Astrocyte (in vitro differentiated cells and primary cell): Measurements from ENCODE around the gene ZNF362. TPM values are rescaled to one million over a fixed set of nuclear protein-coding genes. Genes with fewer than 3 reads are reported as not detected.

Source experiments
- DNase-seq: peaks from one replicate; pipeline ENCODE4 v3.0.0-alpha.2; 2010; ENCODE audit warnings: low read depth
- FAIRE-seq: peaks from 2 replicates; lab custom pipeline; 2011; peaks lifted over from hg19 to GRCh38; lab: Jason Lieb, UNC
- H2AFZ ChIP-seq: 2 replicates; pipeline ENCODE4 v1.6.0; 2012; ENCODE audit warnings: low read depth, low read length, inconsistent platforms
- H3K27ac ChIP-seq: 2 replicates; pipeline ENCODE4 v1.5.1; 2011; ENCODE audit warnings: low read depth, low read length, inconsistent platforms
- H3K27me3 ChIP-seq: 2 replicates; pipeline ENCODE4 v1.6.0; 2011; ENCODE audit warnings: low read length, inconsistent platforms; ENCODE audit not compliant: insufficient read depth
- H3K36me3 ChIP-seq: 2 replicates; pipeline ENCODE4 v1.5.1; 2011; ENCODE audit warnings: low read length, inconsistent platforms; ENCODE audit not compliant: insufficient read depth
- H3K4me1 ChIP-seq: 2 replicates; pipeline ENCODE4 v1.5.1; 2011; ENCODE audit warnings: low read length, inconsistent platforms; ENCODE audit not compliant: insufficient read depth
- H3K4me2 ChIP-seq: 2 replicates; pipeline ENCODE4 v1.6.0; 2012; ENCODE audit warnings: low read length, inconsistent platforms
- H3K4me3 ChIP-seq: 2 replicates; pipeline ENCODE4 v1.5.1; 2011; ENCODE audit warnings: low read depth, mild to moderate bottlenecking, low read length, inconsistent platforms; ENCODE audit not compliant: insufficient read depth
- H3K79me2 ChIP-seq: 2 replicates; pipeline ENCODE4 v1.6.0; 2012; ENCODE audit warnings: mild to moderate bottlenecking, low read length, inconsistent platforms; ENCODE audit not compliant: insufficient read depth
- H3K9ac ChIP-seq: 2 replicates; pipeline ENCODE4 v1.6.0; 2012; ENCODE audit warnings: mild to moderate bottlenecking, low read length, inconsistent platforms
- H3K9me3 ChIP-seq: 2 replicates; pipeline ENCODE4 v1.5.1; 2012; ENCODE audit warnings: low read depth, mild to moderate bottlenecking, low read length, inconsistent platforms; ENCODE audit not compliant: insufficient read depth
- H4K20me1 ChIP-seq: 2 replicates; pipeline ENCODE4 v1.6.0; 2012; ENCODE audit warnings: low read length, inconsistent platforms; ENCODE audit not compliant: insufficient read depth
- H3K27ac Mint-ChIP-seq: one replicate; pipeline ENCODE4 v1.8.0; 2021; ENCODE audit warnings: mild to moderate bottlenecking, mixed read lengths; ENCODE audit not compliant: unreplicated experiment
- H3K27me3 Mint-ChIP-seq: one replicate; pipeline ENCODE4 v1.8.0; 2021; ENCODE audit warnings: low read depth, mixed read lengths; ENCODE audit not compliant: unreplicated experiment
- H3K36me3 Mint-ChIP-seq: one replicate; pipeline ENCODE4 v1.8.0; 2021; ENCODE audit warnings: low read depth, mixed read lengths; ENCODE audit not compliant: unreplicated experiment
- H3K4me1 Mint-ChIP-seq: one replicate; pipeline ENCODE4 v1.8.0; 2021; ENCODE audit warnings: low read depth, mixed read lengths; ENCODE audit not compliant: unreplicated experiment
- H3K4me3 Mint-ChIP-seq: one replicate; pipeline ENCODE4 v1.8.0; 2021; ENCODE audit warnings: mild to moderate bottlenecking, moderate library complexity, mixed read lengths; ENCODE audit not compliant: unreplicated experiment
- H3K9me3 Mint-ChIP-seq: one replicate; pipeline ENCODE4 v1.8.0; 2021; ENCODE audit warnings: mild to moderate bottlenecking, mixed read lengths; ENCODE audit not compliant: unreplicated experiment
- EZH2 ChIP-seq: IDR thresholded peaks from 2 replicates; pipeline ENCODE4 v1.6.1; 2012; ENCODE audit warnings: mild to moderate bottlenecking, low read length, inconsistent platforms; ENCODE audit not compliant: insufficient read depth
- total RNA-seq: library from RNA; stranded (reverse); gene quantifications from 2 replicates; pipeline ENCODE4 v1.2.1, GENCODE V29; 2021
- TF ChIP-seq, protein P1 (sequence below): IDR thresholded peaks from 2 replicates; pipeline ENCODE4 v1.5.1; 2011; ENCODE audit warnings: low read depth, mild to moderate bottlenecking, inconsistent platforms, low read length, moderate library complexity; ENCODE audit not compliant: insufficient read depth

The ZNF362 gene
- total RNA-seq, 1 donor from 2014 or later: 38.7 TPM

DNA sequence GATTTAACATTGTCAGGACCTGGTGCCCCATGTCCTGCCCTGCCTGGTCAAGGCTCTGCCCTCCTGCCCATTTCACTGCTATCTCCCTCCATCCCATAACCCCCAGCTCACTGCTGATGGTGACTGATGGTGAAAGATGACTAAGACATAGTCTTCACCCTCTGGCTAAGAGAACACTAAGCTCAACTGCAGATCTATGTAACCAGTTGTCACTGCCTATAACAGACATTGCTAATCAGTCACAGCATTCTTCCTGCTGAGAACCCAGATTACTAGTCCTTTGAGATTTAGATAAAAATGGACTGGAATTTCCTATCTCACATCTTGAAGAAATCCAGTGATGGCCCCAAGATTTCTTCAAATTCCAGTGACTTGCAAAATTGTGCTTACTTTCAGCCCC lies 8.0 kb upstream of the ZNF362 start:
- Histone ChIP-seq H3K27ac (no peak overlapping the region), H3K4me2 (no peak overlapping the region), H3K36me3 (no peaks in the 10 kb centered on the region), H3K4me1 (peaks cover 3% of the 10 kb centered on the region), H3K9ac (no peak overlapping the region), H3K79me2 (no peaks in the 10 kb centered on the region), H3K4me3 (no peak overlapping the region), H2AFZ (no peak overlapping the region), H3K27me3 (peaks cover 13% of the 10 kb centered on the region), H3K9me3 (no peaks in the 10 kb centered on the region), H4K20me1 (no peaks in the 10 kb centered on the region)
- peaks cover 2% of the 10 kb centered on the region for H3K36me3 Mint-ChIP-seq
- peaks cover 12% of the 10 kb centered on the region for H3K9me3 Mint-ChIP-seq
- TF ChIP-seq EZH2: no peak
- TF ChIP-seq, protein P1, sequence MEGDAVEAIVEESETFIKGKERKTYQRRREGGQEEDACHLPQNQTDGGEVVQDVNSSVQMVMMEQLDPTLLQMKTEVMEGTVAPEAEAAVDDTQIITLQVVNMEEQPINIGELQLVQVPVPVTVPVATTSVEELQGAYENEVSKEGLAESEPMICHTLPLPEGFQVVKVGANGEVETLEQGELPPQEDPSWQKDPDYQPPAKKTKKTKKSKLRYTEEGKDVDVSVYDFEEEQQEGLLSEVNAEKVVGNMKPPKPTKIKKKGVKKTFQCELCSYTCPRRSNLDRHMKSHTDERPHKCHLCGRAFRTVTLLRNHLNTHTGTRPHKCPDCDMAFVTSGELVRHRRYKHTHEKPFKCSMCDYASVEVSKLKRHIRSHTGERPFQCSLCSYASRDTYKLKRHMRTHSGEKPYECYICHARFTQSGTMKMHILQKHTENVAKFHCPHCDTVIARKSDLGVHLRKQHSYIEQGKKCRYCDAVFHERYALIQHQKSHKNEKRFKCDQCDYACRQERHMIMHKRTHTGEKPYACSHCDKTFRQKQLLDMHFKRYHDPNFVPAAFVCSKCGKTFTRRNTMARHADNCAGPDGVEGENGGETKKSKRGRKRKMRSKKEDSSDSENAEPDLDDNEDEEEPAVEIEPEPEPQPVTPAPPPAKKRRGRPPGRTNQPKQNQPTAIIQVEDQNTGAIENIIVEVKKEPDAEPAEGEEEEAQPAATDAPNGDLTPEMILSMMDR: no peak
- no peak overlapping the region for H3K27ac Mint-ChIP-seq
- H3K4me1 Mint-ChIP-seq: peaks cover 11% of the 10 kb centered on the region
- FAIRE-seq (no peak), DNase-seq (no peak)
- peaks cover 46% of the 10 kb centered on the region for H3K27me3 Mint-ChIP-seq
- no peak overlapping the region for H3K4me3 Mint-ChIP-seq

DNA sequence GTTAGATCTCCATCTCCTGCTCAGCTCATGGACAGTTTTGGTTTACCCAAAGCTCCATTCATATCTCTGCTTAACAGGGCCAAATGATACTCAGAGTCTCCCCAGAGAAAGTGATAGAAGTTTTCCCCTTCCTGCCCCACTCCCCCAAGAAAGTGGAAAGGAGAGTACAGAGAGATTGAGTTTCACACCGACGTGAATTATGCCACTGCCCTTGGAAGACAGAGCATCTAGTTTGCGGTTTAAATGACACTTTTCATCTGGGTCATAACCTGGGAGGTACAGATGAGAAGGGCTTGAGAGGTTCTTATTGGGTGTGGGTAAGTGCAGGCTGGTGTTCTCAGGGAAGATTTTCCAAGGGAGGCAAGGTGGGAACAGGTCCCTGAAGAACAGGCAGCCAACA lies 6.9 kb upstream of the ZNF362 start:
- H3K4me1 Mint-ChIP-seq: peaks cover 4% of the 10 kb centered on the region
- no peak overlapping the region for H3K27ac Mint-ChIP-seq
- H3K36me3 Mint-ChIP-seq: peaks cover 2% of the 10 kb centered on the region
- Histone ChIP-seq H3K4me1 (no peaks in the 10 kb centered on the region), H3K27ac (no peak overlapping the region), H3K27me3 (peaks cover 13% of the 10 kb centered on the region), H3K9me3 (no peaks in the 10 kb centered on the region), H3K79me2 (no peaks in the 10 kb centered on the region), H4K20me1 (no peaks in the 10 kb centered on the region), H3K4me3 (no peak overlapping the region), H3K4me2 (no peak overlapping the region), H2AFZ (no peak overlapping the region), H3K36me3 (no peaks in the 10 kb centered on the region), H3K9ac (no peak overlapping the region)
- no peak for TF ChIP-seq EZH2
- TF ChIP-seq, protein P1: no peak
- peaks cover 46% of the 10 kb centered on the region for H3K27me3 Mint-ChIP-seq
- no peak for FAIRE-seq
- no peak for DNase-seq
- no peak overlapping the region for H3K4me3 Mint-ChIP-seq
- H3K9me3 Mint-ChIP-seq: peaks cover 12% of the 10 kb centered on the region

DNA sequence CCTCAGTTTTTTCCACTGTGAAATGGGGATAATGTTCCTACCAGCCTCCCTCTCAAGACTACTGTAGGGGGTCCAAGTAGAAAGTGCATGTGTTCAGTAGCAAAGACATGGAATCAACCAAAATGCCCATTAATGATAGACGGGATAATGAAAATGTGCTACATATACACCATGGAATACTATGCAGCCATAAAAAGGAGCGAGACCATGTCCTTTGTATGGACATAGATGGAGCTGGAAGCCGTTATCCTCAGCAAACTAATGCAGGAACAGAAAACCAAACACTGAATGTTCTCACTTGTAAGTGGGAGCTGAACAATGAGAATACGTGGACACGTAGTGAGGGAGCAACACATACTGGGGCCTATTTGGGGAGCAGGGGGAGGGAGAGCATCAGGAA lies 6.1 kb upstream of the ZNF362 start:
- Histone ChIP-seq H3K9ac (no peak overlapping the region), H3K4me2 (no peak overlapping the region), H3K79me2 (no peaks in the 10 kb centered on the region), H3K27me3 (peaks cover 13% of the 10 kb centered on the region), H4K20me1 (no peaks in the 10 kb centered on the region), H3K36me3 (no peaks in the 10 kb centered on the region), H3K4me3 (no peak overlapping the region), H3K4me1 (no peaks in the 10 kb centered on the region), H3K9me3 (no peaks in the 10 kb centered on the region), H3K27ac (no peak overlapping the region), H2AFZ (no peak overlapping the region)
- Mint-ChIP-seq H3K27me3 (peaks cover 46% of the 10 kb centered on the region), H3K9me3 (peaks cover 12% of the 10 kb centered on the region), H3K4me3 (no peak overlapping the region), H3K36me3 (peaks cover 2% of the 10 kb centered on the region), H3K27ac (no peak overlapping the region), H3K4me1 (no peaks in the 10 kb centered on the region)
- TF ChIP-seq EZH2: no peak
- TF ChIP-seq, protein P1: no peak
- DNase-seq (no peak), FAIRE-seq (no peak)
